BE2C (cell line): ENCODE data around the gene SULT2B1.

ENCODE experiments used
- DNase-seq: peaks from one replicate; pipeline ENCODE4 v3.0.0-alpha.2; 2020
- H3K27me3 ChIP-seq: fragments of 250-450 bp; sonication (Bioruptor Pico); 2 replicates; pipeline ENCODE4 v1.5.1; 2020; ENCODE audit warnings: mild to moderate bottlenecking
- H3K36me3 ChIP-seq: fragments of 250-450 bp; sonication (Bioruptor Pico); 2 replicates; pipeline ENCODE4 v1.5.1; 2020; ENCODE audit warnings: mild to moderate bottlenecking
- H3K4me1 ChIP-seq: fragments of 250-450 bp; sonication (Bioruptor Pico); 2 replicates; pipeline ENCODE4 v1.5.1; 2020
- H3K4me3 ChIP-seq: 2 replicates; pipeline ENCODE4 v1.5.1; 2011; ENCODE audit warnings: low read depth, low read length
- H3K9me3 ChIP-seq: fragments of 250-450 bp; sonication (Bioruptor Pico); 2 replicates; pipeline ENCODE4 v1.5.1; 2020
- CTCF ChIP-seq: IDR thresholded peaks from 2 replicates; pipeline ENCODE4 v1.5.1; 2012; ENCODE audit warnings: mild to moderate bottlenecking, low read depth, low read length

Gene SULT2B1

DNA sequence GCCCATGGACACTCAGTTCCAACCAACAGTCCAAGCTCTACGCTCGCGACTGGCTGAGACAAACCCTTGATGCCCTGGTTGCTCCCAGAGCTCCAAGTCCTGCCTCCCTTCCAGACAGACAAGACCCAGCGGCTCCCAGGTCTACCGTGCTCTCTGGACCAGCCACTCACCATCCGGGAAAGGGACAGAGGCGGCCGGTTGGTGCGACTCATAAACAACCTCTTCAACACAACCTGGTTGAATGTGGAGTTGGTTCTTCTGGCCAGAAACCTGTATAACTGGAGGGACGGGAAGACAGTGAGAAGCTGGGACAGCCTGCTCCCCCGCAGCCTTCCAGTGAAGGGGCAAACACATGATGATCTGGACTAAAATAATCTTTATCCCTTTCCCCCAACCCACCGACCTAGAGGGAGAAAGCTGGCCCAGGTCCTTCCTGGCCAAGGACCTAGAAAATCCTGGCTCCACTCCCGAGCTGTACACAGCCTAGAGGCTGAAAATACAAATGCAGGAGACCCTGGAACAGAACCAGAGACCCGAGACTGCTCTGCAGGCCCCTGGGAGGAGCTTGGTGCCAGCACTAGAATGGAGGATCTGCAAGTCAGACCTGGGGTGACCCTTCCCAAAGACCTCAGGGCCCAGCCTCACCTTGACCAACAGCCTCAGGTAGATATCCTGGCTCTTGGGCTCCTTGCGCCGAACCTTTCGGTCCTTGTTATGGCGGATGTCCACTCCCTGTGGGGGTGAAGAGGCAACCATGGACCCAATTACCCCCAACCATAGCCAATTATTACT, 65.4 kb downstream of the SULT2B1 start:
- DNase-seq = no peak
- Histone ChIP-seq H3K4me3 (peak overlapping the region; percentile 100), H3K9me3 (no peaks in the 10 kb centered on the region), H3K4me1 (peaks cover 25% of the 10 kb centered on the region), H3K27me3 (no peaks in the 10 kb centered on the region), H3K36me3 (peaks cover 47% of the 10 kb centered on the region)
- no peak for TF ChIP-seq CTCF

- H3K36me3 ChIP-seq = peaks cover 47% of the 10 kb centered on the region
- no peaks in the 10 kb centered on the region for H3K9me3 ChIP-seq
- H3K4me1 ChIP-seq = peaks cover 25% of the 10 kb centered on the region
- no peak for TF ChIP-seq CTCF
- H3K4me3 ChIP-seq = peak overlapping the region; percentile 100
- H3K27me3 ChIP-seq = no peaks in the 10 kb centered on the region
- no peak for DNase-seq
Observed at GRCh38 chr19:48618278-48618915, 66.4 kb downstream of the SULT2B1 start.

DNA sequence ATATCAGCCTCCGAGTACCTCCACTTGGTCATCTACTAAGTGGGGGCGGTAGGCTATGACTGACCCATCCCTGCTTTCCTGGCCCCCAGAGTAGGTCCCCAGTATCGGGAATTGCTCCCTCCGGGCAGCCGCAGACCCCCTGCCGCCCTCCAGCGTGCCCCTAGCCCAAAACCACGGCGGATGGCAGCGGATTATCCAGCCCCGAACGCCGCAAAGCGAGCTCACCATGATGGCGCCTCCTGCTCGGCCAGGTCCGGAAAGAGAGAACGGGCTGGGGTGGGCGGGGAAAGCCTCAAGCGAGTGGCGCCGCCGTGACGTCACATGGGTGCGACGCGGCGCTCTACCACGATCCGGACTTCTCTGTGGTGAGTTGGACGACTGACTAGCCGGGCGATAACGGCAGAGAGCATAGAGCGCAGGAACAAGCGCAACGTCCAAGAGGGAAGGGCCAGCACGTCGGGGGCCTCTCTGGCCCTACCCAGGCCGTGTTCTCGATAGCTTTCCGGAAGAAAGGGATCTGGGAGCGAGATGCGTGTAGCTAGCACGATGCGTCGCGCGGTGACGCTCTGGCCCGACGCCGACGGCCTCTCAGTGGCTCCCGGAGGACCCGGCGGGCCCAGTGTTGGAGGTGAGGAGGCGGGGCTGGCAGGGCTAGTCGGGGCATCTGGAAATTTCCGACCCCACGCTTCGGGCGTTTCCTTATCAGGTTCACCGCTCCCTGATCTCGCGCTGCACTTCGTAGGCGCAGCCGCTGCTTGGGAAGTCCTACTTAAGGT, 67.1 kb downstream of the SULT2B1 start, which contains the start of the genes RPL18 and SPHK2:
RPL18 (minus strand) TSS at position 263 of the 776 bp plus-strand sequence; CDS start at position 228, 35 bp downstream.
SPHK2 (plus strand) TSS at position 591 of the 776 bp plus-strand sequence. CDS start 1,009 bp downstream, outside the sequence.
- DNase-seq = peak; percentile 99
- no peaks in the 10 kb centered on the region for H3K27me3 ChIP-seq
- TF ChIP-seq CTCF = no peak
- H3K9me3 ChIP-seq = no peaks in the 10 kb centered on the region
- H3K36me3 ChIP-seq = peaks cover 47% of the 10 kb centered on the region
- peak within 1 kb of the TSS; percentile 100 for H3K4me3 ChIP-seq
- peaks cover 19% of the 10 kb centered on the region for H3K4me1 ChIP-seq

DNA sequence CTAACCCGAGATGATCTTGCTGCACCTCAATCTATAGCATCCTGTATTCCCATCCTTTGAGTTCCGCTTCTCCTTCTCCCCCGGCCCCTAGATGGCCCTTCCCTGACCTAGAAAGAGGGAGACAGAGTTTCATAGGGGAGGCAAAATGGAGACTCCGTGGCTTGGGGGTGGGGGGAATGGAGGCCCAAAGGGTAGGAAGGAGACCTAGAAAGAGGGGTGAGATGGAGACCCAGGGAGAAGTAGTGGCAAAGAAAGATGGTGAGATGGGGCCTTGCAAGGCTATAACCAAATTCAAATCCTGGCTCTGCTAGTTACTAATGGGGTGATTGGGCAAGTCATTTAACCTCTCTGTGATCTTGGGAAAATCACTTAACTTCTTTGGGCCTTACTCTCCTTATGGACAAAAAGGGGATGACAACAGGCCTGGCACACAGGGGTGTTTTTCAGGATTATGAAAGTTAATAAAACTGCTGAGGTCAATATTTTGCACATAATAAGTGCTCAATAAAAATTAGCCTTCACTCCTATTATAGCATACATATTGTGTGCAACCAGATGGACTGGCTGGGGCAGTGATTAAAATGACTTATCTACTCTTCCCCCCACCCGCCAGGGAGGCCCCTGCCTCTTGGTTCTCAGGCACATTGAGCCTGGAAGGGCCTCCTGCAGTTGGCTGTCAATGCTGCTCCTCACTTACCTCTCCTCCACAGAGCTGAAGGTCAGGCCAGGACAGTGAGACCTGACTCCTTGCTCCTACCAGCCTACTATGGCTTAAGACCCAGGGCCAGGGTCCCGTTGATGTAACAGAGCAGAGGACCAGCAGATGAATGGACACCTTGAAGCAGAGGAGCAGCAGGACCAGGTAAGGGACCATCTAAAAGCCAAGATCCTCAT, 68.0 kb downstream of the SULT2B1 start:
- Histone ChIP-seq H3K27me3 (no peaks in the 10 kb centered on the region), H3K9me3 (no peaks in the 10 kb centered on the region), H3K4me3 (peak overlapping the region; percentile 100), H3K36me3 (peaks cover 38% of the 10 kb centered on the region), H3K4me1 (peaks cover 10% of the 10 kb centered on the region; the same call in 1 of the 2 replicates)
- DNase-seq = no peak
- TF ChIP-seq CTCF = no peak

GRCh38 chr19:48623556-48624066, 71.6 kb downstream of the SULT2B1 start:
- H3K27me3 ChIP-seq = no peaks in the 10 kb centered on the region
- no peaks in the 10 kb centered on the region for H3K9me3 ChIP-seq
- no peak for DNase-seq
- H3K36me3 ChIP-seq = peaks cover 2% of the 10 kb centered on the region
- H3K4me3 ChIP-seq = peak overlapping the region; percentile 41
- no peak for TF ChIP-seq CTCF
- no peaks in the 10 kb centered on the region for H3K4me1 ChIP-seq
